Common myeloid progenitor, CD34-positive (primary cell): ENCODE results near the gene CAMTA1. TPM values are rescaled to one million over a fixed set of nuclear protein-coding genes. Genes with fewer than 3 reads are reported as not detected.
"Not testable (repeated sequence)": the region's sequence is repeated elsewhere in the genome, so short reads cannot be mapped to it uniquely, and the experiment has no call there.

Experiments
- CTCF ChIA-PET: fragments of 350-600 bp; sonication (Branson Sonifier 250); formaldehyde crosslinking; loops from one replicate; lab custom pipeline; 2021; ENCODE audit warnings: antibody characterized with exemption; lab: Charles Lee
- POLR2A ChIA-PET: fragments of 350-600 bp; sonication (Branson Sonifier 250); formaldehyde crosslinking; loops from one replicate; lab custom pipeline; 2021; ENCODE audit warnings: antibody characterized with exemption; lab: Charles Lee
- DNase-seq, 3 donors: peaks; one replicate each; pipeline versions ENCODE4 v3.0.0 to v3.0.0-alpha.2; 2013
- H3K27ac ChIP-seq, 2 experiments: 1 replicate in 1 of 2; 2 replicates in 1 of 2; pipeline ENCODE4 v1.7.0; 2013; ENCODE audit warnings: inconsistent platforms in 2 of 2, low read length in 2 of 2, mild to moderate bottlenecking in 2 of 2, low read depth in 1 of 2, moderate library complexity in 1 of 2; ENCODE audit not compliant: severe bottlenecking in 2 of 2, insufficient read depth in 1 of 2, poor library complexity in 1 of 2
- H3K27me3 ChIP-seq, 5 experiments: replicated peaks in 2 of 5; 1 replicate in 3 of 5; 2 replicates in 2 of 5; pipeline versions ENCODE4 v1.6.1 to v1.7.0; 2013; ENCODE audit warnings: low read length in 4 of 5, mild to moderate bottlenecking in 2 of 5, moderate library complexity in 2 of 5, inconsistent platforms in 1 of 5; ENCODE audit not compliant: insufficient read depth in 5 of 5, control insufficient read depth in 4 of 5
- H3K36me3 ChIP-seq, 4 experiments: 1 replicate in 2 of 4; 2 replicates in 2 of 4; pipeline versions ENCODE4 v1.6.1 to v1.7.0; 2013; ENCODE audit warnings: low read length in 3 of 4, control low read depth in 1 of 4, mild to moderate bottlenecking in 1 of 4; ENCODE audit not compliant: control insufficient read depth in 4 of 4, insufficient read depth in 4 of 4
- H3K4me1 ChIP-seq, 4 experiments: 1 replicate in 3 of 4; 2 replicates in 1 of 4; pipeline versions ENCODE4 v1.6.1 to v1.7.1; 2013; ENCODE audit warnings: low read length in 3 of 4, mild to moderate bottlenecking in 3 of 4, control low read depth in 1 of 4, inconsistent platforms in 1 of 4, moderate library complexity in 1 of 4; ENCODE audit not compliant: control insufficient read depth in 4 of 4, insufficient read depth in 4 of 4; ENCODE audit errors: control extremely low read depth in 1 of 4
- H3K4me3 ChIP-seq, 7 experiments: 1 replicate in 4 of 7; 2 replicates in 3 of 7; pipeline versions ENCODE4 v1.5.1 to v1.7.0; 2013; ENCODE audit warnings: mild to moderate bottlenecking in 7 of 7, low read length in 6 of 7, moderate library complexity in 6 of 7, inconsistent platforms in 2 of 7, low read depth in 2 of 7, control low read depth in 1 of 7; ENCODE audit not compliant: insufficient read depth in 4 of 7, control insufficient read depth in 1 of 7; ENCODE audit errors: extremely low read depth in 1 of 7
- H3K9me3 ChIP-seq, 5 experiments: 1 replicate in 4 of 5; 2 replicates in 1 of 5; pipeline versions ENCODE4 v1.6.1 to v1.7.1; 2013; ENCODE audit warnings: low read length in 4 of 5, mild to moderate bottlenecking in 2 of 5, inconsistent platforms in 1 of 5, low read depth in 1 of 5, moderate library complexity in 1 of 5; ENCODE audit not compliant: control insufficient read depth in 4 of 5, insufficient read depth in 2 of 5; ENCODE audit errors: control extremely low read depth in 1 of 5
- WGBS: methylation state at CpG from one replicate; pipeline ENCODE4 v1.1.5; 2013; ENCODE audit not compliant: insufficient coverage; 5-methylcytosine and 5-hydroxymethylcytosine counted together
- polyA plus RNA-seq: library from polyadenylated mRNA; unstranded; fragments of 120-200 nt; gene quantifications from one replicate; pipeline ENCODE4 v1.2.1, GENCODE V29; 2013

The CAMTA1 gene, protein sequence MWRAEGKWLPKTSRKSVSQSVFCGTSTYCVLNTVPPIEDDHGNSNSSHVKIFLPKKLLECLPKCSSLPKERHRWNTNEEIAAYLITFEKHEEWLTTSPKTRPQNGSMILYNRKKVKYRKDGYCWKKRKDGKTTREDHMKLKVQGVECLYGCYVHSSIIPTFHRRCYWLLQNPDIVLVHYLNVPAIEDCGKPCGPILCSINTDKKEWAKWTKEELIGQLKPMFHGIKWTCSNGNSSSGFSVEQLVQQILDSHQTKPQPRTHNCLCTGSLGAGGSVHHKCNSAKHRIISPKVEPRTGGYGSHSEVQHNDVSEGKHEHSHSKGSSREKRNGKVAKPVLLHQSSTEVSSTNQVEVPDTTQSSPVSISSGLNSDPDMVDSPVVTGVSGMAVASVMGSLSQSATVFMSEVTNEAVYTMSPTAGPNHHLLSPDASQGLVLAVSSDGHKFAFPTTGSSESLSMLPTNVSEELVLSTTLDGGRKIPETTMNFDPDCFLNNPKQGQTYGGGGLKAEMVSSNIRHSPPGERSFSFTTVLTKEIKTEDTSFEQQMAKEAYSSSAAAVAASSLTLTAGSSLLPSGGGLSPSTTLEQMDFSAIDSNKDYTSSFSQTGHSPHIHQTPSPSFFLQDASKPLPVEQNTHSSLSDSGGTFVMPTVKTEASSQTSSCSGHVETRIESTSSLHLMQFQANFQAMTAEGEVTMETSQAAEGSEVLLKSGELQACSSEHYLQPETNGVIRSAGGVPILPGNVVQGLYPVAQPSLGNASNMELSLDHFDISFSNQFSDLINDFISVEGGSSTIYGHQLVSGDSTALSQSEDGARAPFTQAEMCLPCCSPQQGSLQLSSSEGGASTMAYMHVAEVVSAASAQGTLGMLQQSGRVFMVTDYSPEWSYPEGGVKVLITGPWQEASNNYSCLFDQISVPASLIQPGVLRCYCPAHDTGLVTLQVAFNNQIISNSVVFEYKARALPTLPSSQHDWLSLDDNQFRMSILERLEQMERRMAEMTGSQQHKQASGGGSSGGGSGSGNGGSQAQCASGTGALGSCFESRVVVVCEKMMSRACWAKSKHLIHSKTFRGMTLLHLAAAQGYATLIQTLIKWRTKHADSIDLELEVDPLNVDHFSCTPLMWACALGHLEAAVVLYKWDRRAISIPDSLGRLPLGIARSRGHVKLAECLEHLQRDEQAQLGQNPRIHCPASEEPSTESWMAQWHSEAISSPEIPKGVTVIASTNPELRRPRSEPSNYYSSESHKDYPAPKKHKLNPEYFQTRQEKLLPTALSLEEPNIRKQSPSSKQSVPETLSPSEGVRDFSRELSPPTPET (N-terminal part only)
- 42.7 TPM for polyA plus RNA-seq

DNA sequence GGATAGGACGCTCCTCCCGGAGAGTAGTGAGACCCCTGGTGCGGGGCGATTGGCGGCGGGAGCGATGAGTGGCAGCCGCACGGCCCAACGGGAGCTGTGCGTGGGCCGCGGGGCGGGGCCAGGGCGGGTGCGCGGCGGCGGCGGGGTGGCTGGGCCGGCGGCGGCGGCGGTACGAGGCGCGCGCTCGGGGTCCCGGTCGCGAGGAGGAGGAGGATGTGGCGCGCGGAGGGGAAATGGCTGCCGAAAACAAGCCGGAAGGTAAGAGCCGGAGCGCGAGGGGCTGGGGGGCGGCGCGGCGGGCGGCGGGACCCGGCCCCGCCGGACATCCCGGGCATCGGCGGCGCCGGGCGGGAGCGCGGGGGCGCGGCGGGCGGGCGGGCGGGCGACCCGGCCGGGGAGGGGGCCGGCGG is at the start of gene CAMTA1:
Gene CAMTA1 (plus strand): TSS at position 137 of the 410 bp plus-strand sequence. CDS start 77 bp downstream, at position 214.
- ChIA-PET CTCF (interaction anchor here (1.2 kb wide), 2 partner anchors 52 to 105 kb away, joined by 3 read pairs; no protein-coding TSS in a partner anchor), POLR2A (interaction anchor here (1.0 to 1.9 kb wide), 3 partner anchors 26 to 864 kb away, joined by 4 to 8 read pairs (median 4); no protein-coding TSS in a partner anchor)
- no peak for DNase-seq
- peaks cover 10 to 30% (median 23%) of the 10 kb centered on the region in 4 experiments for H3K4me1 ChIP-seq
- H3K27ac ChIP-seq = peak within 1 kb of the TSS; percentile 93 to 96
- no peaks in the 10 kb centered on the region for H3K9me3 ChIP-seq
- no peaks in the 10 kb centered on the region for H3K27me3 ChIP-seq
- WGBS = 0% methylated on average over 32 of the region's 69 CpGs
- peak within 1 kb of the TSS; percentile 80 to 92 (median 86) for H3K4me3 ChIP-seq
- H3K36me3 ChIP-seq = no peaks in the 10 kb centered on the region

DNA sequence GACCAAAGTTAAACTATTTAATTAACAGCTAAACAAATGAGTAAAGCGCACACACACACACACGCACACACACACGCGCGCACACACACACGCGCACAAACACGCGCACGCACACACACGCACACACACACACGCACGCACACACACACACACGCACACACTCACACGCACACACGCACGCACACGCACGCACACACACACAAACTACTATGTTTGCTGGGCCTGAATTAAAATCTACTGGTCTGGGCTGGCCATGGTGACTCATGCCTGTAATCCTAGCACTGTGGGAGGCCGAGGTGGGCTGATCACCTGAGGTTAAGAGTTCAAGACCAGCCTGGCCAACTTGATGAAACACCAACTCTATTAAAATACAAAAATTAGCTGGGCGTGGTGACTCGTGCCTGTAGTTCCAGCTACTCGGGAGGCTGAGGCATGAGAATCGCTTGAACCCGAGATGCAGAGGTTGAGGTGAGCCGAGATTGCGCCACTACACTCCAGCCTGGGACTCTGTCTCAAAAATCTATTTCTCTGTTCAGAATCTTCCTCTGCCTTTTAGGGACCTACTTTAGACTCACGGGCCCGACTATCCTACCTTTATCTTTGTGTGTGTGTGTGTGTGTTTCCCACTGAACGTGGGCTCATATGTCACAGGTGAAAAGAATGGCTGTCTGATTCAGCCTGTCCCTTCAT is 46.1 kb upstream of the CAMTA1 start:
- ChIA-PET POLR2A (interaction anchor here (0.6 kb wide), 1 partner anchor 11 kb away, joined by 3 read pairs; no protein-coding TSS in a partner anchor), CTCF (no interaction called here)
- Histone ChIP-seq H3K27me3 (no peaks in the 10 kb centered on the region), H3K27ac (no peak overlapping the region), H3K36me3 (no peaks in the 10 kb centered on the region), H3K9me3 (no peaks in the 10 kb centered on the region), H3K4me3 (no peak overlapping the region), H3K4me1 (peaks cover 4 to 24% (median 21%) of the 10 kb centered on the region in 4 experiments)
- WGBS = over 99% methylated on average over 8 of the region's 30 CpGs
- peak in 1 of 3 donors; percentile 19 for DNase-seq

DNA sequence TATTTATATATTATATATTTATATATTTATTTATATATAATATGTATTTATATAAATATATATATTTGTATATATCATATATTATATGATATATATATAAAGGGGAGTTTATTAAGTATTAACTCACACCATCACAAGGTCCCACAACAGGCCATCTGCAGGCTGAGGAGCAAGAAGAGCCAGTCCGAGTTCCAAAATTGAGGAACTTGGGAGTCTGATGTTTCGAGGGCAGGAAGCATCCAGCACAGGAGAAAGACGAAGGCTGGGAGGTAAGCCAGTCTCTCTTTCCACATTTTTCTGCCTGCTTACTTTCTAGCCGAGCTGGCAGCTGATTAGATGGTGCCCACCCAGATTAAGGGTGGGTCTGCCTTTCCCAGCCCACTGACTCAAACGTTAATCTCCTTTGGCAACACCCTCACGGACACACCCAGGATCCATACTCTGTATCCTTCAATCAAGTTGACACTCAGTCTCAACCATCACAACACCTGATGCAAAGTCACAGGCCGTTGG is 42.5 kb upstream of the CAMTA1 start:
- WGBS = 47% methylated on average over 6 of the region's 7 CpGs
- peak in 2 of 3 donors; percentile 20 to 47 for DNase-seq
- CTCF ChIA-PET = interaction anchor here (1.5 to 1.8 kb wide), 2 partner anchors 10 to 23 kb away, joined by 6 read pairs; no protein-coding TSS in a partner anchor
- H3K36me3 ChIP-seq, H3K9me3 ChIP-seq, H3K27me3 ChIP-seq, H3K27ac ChIP-seq: not testable (repeated sequence)
- peaks cover 4 to 28% (median 18%) of the 10 kb centered on the region in 4 experiments for H3K4me1 ChIP-seq
- POLR2A ChIA-PET = interaction anchor here (1.2 to 1.5 kb wide), 2 partner anchors 15 to 42 kb away, joined by 3 to 8 read pairs; partner anchors contain the start of gene CAMTA1
- peak overlapping the region in 2 of 7 experiments; percentile 44 for H3K4me3 ChIP-seq

DNA sequence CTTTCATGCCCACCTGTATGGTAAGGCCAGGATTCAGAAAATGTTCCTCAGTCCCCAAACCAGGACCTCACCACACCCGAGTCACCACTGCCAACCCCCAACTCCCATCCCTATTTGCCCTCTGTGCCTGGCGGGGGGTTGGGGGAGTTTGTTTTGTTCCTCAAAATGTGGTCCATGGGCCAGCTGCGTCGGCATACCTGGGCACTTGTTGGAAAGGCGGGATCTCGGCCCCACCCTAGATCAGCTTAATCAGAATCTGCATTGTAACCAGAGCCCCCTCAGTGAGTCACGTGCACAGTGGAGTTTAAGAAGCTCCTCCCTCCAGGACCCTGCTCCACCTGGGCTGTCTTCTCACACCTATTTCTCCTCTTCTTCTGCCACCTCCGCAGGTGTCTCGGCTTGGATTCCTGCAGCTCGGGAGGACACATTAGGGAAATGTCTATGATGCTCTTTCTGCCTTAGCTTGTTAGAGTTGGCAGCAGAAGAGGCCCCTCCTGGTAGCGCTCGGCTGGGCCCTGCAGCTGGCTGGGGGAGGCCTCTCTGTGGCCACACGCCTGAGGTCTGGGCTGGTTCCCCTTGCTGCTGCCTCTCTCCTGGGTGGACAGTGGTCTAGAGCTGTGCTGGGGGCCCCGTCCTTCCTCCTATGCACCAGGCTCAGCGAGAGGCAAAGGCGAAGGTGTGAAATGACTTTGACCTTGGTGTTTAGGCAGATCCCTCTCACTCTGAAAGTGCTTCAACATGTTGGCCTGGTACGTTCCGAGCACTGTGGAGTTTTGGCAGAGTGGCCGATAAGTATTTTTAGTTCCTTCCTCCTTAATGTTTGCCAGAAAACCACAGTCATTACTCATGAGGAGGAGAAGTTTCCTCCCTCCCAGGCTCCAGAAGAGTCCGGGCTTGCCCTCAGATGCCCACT is 41.8 kb upstream of the CAMTA1 start:
- Histone ChIP-seq H3K9me3 (peaks cover 0 to 3% (median 0%) of the 10 kb centered on the region in 5 experiments), H3K27ac (peak overlapping the region in 1 of 2 experiments; percentile 50), H3K4me3 (peak overlapping the region in 5 of 7 experiments; percentile 26 to 62 (median 44)), H3K36me3 (no peaks in the 10 kb centered on the region), H3K27me3 (no peaks in the 10 kb centered on the region), H3K4me1 (peaks cover 4 to 28% (median 18%) of the 10 kb centered on the region in 4 experiments)
- peak; percentile 68 to 90 (median 80) for DNase-seq
- ChIA-PET CTCF (interaction anchor here (0.9 to 1.8 kb wide), 6 partner anchors 11 to 37 kb away, joined by 3 to 6 read pairs (median 4); no protein-coding TSS in a partner anchor), POLR2A (interaction anchor here (1.2 to 1.5 kb wide), 2 partner anchors 16 to 41 kb away, joined by 3 to 8 read pairs; partner anchors contain the start of gene CAMTA1)
- 8% methylated on average over 14 of the region's 20 CpGs for WGBS

DNA sequence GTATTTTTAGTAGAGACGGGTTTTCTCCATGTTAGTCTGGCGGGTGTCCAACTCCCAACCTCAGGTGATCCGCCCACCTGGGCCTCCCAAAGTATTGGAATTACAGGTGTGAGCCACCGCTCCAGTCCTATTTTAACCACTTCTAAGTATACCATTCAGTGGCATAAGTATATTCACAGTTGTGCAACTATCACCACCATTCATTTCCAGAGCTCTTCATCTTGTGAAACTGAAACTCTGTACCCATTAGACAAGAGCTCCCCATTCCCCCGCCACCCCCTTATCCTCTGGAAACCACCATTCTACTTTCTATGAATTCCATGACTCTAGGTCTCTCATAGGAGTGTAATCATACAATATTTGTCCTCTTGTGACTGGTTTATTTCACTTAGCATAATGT is 40.2 kb upstream of the CAMTA1 start:
- CTCF ChIA-PET = interaction anchor here (0.7 to 1.4 kb wide), 4 partner anchors 11 to 1172 kb away, joined by 3 to 4 read pairs (median 4); no protein-coding TSS in a partner anchor

More for the DNA sequence above, 40.2 kb upstream of the CAMTA1 start:
- no peak overlapping the region for H3K4me3 ChIP-seq
- peaks cover 4 to 28% (median 18%) of the 10 kb centered on the region in 4 experiments for H3K4me1 ChIP-seq
- H3K36me3 ChIP-seq = no peaks in the 10 kb centered on the region
- POLR2A ChIA-PET = no interaction called here
- DNase-seq = peak in 2 of 3 donors; percentile 9 to 14
- WGBS = 100% methylated on average over 3 of the region's 5 CpGs
- H3K27ac ChIP-seq = no peak overlapping the region
- H3K9me3 ChIP-seq = peaks cover 0 to 6% (median 0%) of the 10 kb centered on the region in 5 experiments
- H3K27me3 ChIP-seq = no peaks in the 10 kb centered on the region
